IPS-15b (cell line): ENCODE measurements around the gene LPA.

ENCODE experiments used
- H3K27me3 ChIP-seq: one replicate; pipeline ENCODE4 v1.6.1; 2013; ENCODE audit warnings: low read length; ENCODE audit not compliant: control insufficient read depth, insufficient read depth
- H3K36me3 ChIP-seq: one replicate; pipeline ENCODE4 v1.6.1; 2013; ENCODE audit warnings: low read length; ENCODE audit not compliant: control insufficient read depth, insufficient read depth
- H3K4me1 ChIP-seq: one replicate; pipeline ENCODE4 v1.6.1; 2013; ENCODE audit warnings: mild to moderate bottlenecking, low read length; ENCODE audit not compliant: control insufficient read depth, insufficient read depth
- H3K4me3 ChIP-seq: one replicate; pipeline ENCODE4 v1.5.1; 2013; ENCODE audit warnings: low read depth, low read length
- H3K9ac ChIP-seq: one replicate; pipeline ENCODE4 v1.6.1; 2013; ENCODE audit warnings: low read depth, mild to moderate bottlenecking, low read length
- H3K9me3 ChIP-seq: one replicate; pipeline ENCODE4 v1.6.1; 2013; ENCODE audit warnings: mild to moderate bottlenecking, low read length; ENCODE audit not compliant: control insufficient read depth, insufficient read depth

Gene LPA

GRCh38 chr6:160508599-160508998 is 155.5 kb downstream of the LPA start:
- no peak overlapping the region for H3K9ac ChIP-seq
- no peaks in the 10 kb centered on the region for H3K9me3 ChIP-seq
- H3K4me3 ChIP-seq: no peak overlapping the region
- H3K4me1 ChIP-seq: no peaks in the 10 kb centered on the region
- H3K27me3 ChIP-seq: no peaks in the 10 kb centered on the region
- no peaks in the 10 kb centered on the region for H3K36me3 ChIP-seq

- Histone ChIP-seq H3K9me3 (no peaks in the 10 kb centered on the region), H3K9ac (no peak overlapping the region), H3K4me3 (no peak overlapping the region), H3K36me3 (no peaks in the 10 kb centered on the region), H3K27me3 (no peaks in the 10 kb centered on the region), H3K4me1 (no peaks in the 10 kb centered on the region)
Observed at GRCh38 chr6:160507420-160507819, 156.7 kb downstream of the LPA start.

- Histone ChIP-seq H3K9ac (no peak overlapping the region), H3K36me3 (no peaks in the 10 kb centered on the region), H3K27me3 (no peaks in the 10 kb centered on the region), H3K4me1 (no peaks in the 10 kb centered on the region), H3K9me3 (no peaks in the 10 kb centered on the region), H3K4me3 (no peak overlapping the region)
Observed at GRCh38 chr6:160505970-160506369, 158.1 kb downstream of the LPA start.

GRCh38 chr6:160500639-160501038 is 163.4 kb downstream of the LPA start:
- no peaks in the 10 kb centered on the region for H3K36me3 ChIP-seq
- no peaks in the 10 kb centered on the region for H3K4me1 ChIP-seq
- H3K9ac ChIP-seq: no peak overlapping the region
- H3K4me3 ChIP-seq: no peak overlapping the region
- no peaks in the 10 kb centered on the region for H3K27me3 ChIP-seq
- H3K9me3 ChIP-seq: no peaks in the 10 kb centered on the region

- H3K4me3 ChIP-seq: no peak overlapping the region
- H3K9ac ChIP-seq: no peak overlapping the region
- no peaks in the 10 kb centered on the region for H3K4me1 ChIP-seq
- H3K36me3 ChIP-seq: peaks cover 4% of the 10 kb centered on the region
- H3K27me3 ChIP-seq: no peaks in the 10 kb centered on the region
- H3K9me3 ChIP-seq: no peaks in the 10 kb centered on the region
Observed at GRCh38 chr6:160494576-160494975, 169.5 kb downstream of the LPA start.

- Histone ChIP-seq H3K27me3 (no peaks in the 10 kb centered on the region), H3K9ac (no peak overlapping the region), H3K36me3 (peaks cover 4% of the 10 kb centered on the region), H3K4me1 (no peaks in the 10 kb centered on the region), H3K9me3 (no peaks in the 10 kb centered on the region), H3K4me3 (no peak overlapping the region)
Observed at GRCh38 chr6:160489091-160489490, 175.0 kb downstream of the LPA start.

GRCh38 chr6:160487116-160487515 is 177.0 kb downstream of the LPA start:
- no peaks in the 10 kb centered on the region for H3K9me3 ChIP-seq
- no peak overlapping the region for H3K4me3 ChIP-seq

More at GRCh38 chr6:160487116-160487515, 177.0 kb downstream of the LPA start:
- Histone ChIP-seq H3K4me1 (no peaks in the 10 kb centered on the region), H3K27me3 (no peaks in the 10 kb centered on the region), H3K36me3 (peaks cover 4% of the 10 kb centered on the region), H3K9ac (no peak overlapping the region)
